WERI-Rb-1 (cell line): ENCODE data around the gene KDM6A.

ENCODE experiments used
- DNase-seq: peaks from one replicate; pipeline ENCODE4 v3.0.0-alpha.2; 2020
- H3K27ac ChIP-seq: fragments of 250-450 bp; sonication (Bioruptor Pico); 2 replicates; pipeline ENCODE4 v1.5.1; 2020; ENCODE audit warnings: mild to moderate bottlenecking, moderate library complexity
- H3K27me3 ChIP-seq: fragments of 250-450 bp; sonication (Bioruptor Pico); 2 replicates; pipeline ENCODE4 v1.5.1; 2021; ENCODE audit warnings: mild to moderate bottlenecking, low read depth, moderate library complexity; ENCODE audit not compliant: insufficient read depth, severe bottlenecking
- H3K36me3 ChIP-seq: fragments of 250-450 bp; sonication (Bioruptor Pico); 2 replicates; pipeline ENCODE4 v1.5.1; 2020; ENCODE audit warnings: mild to moderate bottlenecking, moderate library complexity
- H3K4me3 ChIP-seq: 2 replicates; pipeline ENCODE4 v1.5.1; 2011; ENCODE audit warnings: low read depth, mild to moderate bottlenecking, control low read depth, low read length
- H3K9me3 ChIP-seq: fragments of 250-450 bp; sonication (Bioruptor Pico); 2 replicates; pipeline ENCODE4 v1.5.1; 2021; ENCODE audit warnings: mild to moderate bottlenecking, moderate library complexity; ENCODE audit not compliant: severe bottlenecking
- TF ChIP-seq, protein P1 (sequence below): IDR thresholded peaks from 2 replicates; pipeline ENCODE4 v1.5.1; 2011; ENCODE audit warnings: low read depth, mild to moderate bottlenecking, control low read depth, inconsistent platforms, low read length

KDM6A gene

DNA sequence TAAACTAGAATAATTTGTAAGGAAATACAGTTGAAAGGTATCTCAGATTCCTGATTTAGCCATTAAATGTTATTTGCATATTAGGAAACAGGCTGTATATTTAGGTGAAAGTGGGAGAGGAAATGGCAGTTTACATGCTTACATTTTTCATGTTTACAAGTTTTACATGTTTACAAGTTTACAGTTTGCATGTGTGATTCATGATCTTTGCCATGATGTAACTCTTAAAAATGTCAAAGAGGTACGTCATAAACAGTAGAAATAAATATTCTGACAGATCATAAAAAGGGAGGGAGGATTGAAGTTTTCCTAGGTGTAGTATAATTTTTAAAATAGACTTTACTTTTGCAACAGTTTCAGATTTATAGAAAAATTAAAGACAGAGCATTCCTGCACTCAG lies 45.7 kb downstream of the KDM6A start:
- TF ChIP-seq, protein P1, sequence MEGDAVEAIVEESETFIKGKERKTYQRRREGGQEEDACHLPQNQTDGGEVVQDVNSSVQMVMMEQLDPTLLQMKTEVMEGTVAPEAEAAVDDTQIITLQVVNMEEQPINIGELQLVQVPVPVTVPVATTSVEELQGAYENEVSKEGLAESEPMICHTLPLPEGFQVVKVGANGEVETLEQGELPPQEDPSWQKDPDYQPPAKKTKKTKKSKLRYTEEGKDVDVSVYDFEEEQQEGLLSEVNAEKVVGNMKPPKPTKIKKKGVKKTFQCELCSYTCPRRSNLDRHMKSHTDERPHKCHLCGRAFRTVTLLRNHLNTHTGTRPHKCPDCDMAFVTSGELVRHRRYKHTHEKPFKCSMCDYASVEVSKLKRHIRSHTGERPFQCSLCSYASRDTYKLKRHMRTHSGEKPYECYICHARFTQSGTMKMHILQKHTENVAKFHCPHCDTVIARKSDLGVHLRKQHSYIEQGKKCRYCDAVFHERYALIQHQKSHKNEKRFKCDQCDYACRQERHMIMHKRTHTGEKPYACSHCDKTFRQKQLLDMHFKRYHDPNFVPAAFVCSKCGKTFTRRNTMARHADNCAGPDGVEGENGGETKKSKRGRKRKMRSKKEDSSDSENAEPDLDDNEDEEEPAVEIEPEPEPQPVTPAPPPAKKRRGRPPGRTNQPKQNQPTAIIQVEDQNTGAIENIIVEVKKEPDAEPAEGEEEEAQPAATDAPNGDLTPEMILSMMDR = no peak
- H3K36me3 ChIP-seq = no peaks in the 10 kb centered on the region
- DNase-seq = no peak
- no peak overlapping the region for H3K27ac ChIP-seq
- H3K27me3 ChIP-seq = no peaks in the 10 kb centered on the region
- no peak overlapping the region for H3K4me3 ChIP-seq
- no peaks in the 10 kb centered on the region for H3K9me3 ChIP-seq

DNA sequence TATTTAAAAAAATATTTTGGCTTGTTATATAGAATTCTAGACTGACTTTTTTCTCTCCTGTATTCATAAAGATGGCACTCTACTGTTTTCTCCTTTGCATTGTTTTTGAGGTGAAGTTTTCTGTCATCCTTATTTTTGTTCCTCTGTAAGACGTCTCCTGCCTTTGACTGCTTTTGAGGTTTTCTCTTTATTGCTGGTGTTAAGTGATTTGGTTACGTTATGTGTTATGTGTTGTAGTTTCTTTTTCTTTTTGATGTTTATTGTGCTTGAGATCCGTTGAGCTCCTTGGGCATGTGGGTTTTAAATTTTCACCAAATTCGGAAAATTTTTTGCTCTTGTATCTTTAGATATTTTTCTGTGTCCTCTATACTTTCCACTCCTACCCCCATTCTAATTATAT lies 50.0 kb downstream of the KDM6A start:
- no peaks in the 10 kb centered on the region for H3K36me3 ChIP-seq
- no peaks in the 10 kb centered on the region for H3K27me3 ChIP-seq
- no peak overlapping the region for H3K4me3 ChIP-seq
- no peaks in the 10 kb centered on the region for H3K9me3 ChIP-seq
- no peak overlapping the region for H3K27ac ChIP-seq
- TF ChIP-seq, protein P1 = no peak
- DNase-seq = no peak

- TF ChIP-seq, protein P1 = no peak
These were observed 54.4 kb downstream of the KDM6A start for GRCh38 chrX:44927398-44927797.

DNA sequence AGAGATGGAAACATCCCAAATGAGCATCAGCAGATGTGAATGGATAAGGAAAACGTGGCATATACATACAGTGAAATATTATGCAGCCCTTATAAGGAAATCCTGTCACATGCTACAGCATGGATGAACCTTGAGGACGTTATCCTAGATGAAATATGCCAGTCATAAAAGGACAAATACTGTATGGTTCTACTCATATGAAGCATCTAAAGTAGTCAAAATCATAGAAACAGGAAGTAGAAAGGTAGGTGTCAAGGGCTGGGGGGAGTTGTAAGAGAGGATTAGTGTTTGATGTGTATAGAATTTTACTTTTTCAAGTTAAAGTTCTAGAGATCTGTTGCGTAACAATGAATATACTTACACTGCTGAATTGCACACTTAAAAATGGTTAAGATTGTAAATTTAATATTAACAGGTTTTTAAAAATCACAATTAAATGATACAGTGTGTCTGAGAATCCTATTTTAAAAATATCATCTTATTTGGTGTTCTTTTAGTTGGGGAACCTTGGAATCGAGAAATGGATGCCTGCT lies 58.5 kb downstream of the KDM6A start:
- TF ChIP-seq, protein P1 = no peak
- no peak for DNase-seq
- Histone ChIP-seq H3K27ac (no peak overlapping the region), H3K4me3 (no peak overlapping the region), H3K9me3 (no peaks in the 10 kb centered on the region), H3K36me3 (no peaks in the 10 kb centered on the region), H3K27me3 (no peaks in the 10 kb centered on the region)

More at GRCh38 chrX:44927398-44927797, 54.4 kb downstream of the KDM6A start:
- H3K4me3 ChIP-seq = no peak overlapping the region
- no peaks in the 10 kb centered on the region for H3K36me3 ChIP-seq
- no peak for DNase-seq
- H3K27ac ChIP-seq = no peak overlapping the region
- no peaks in the 10 kb centered on the region for H3K9me3 ChIP-seq
- H3K27me3 ChIP-seq = no peaks in the 10 kb centered on the region

GRCh38 chrX:44935172-44935571 lies 62.2 kb downstream of the KDM6A start:
- no peak for DNase-seq
- no peak overlapping the region for H3K4me3 ChIP-seq
- no peaks in the 10 kb centered on the region for H3K9me3 ChIP-seq
- no peak overlapping the region for H3K27ac ChIP-seq
- TF ChIP-seq, protein P1 = no peak
- no peaks in the 10 kb centered on the region for H3K36me3 ChIP-seq
- no peaks in the 10 kb centered on the region for H3K27me3 ChIP-seq

DNA sequence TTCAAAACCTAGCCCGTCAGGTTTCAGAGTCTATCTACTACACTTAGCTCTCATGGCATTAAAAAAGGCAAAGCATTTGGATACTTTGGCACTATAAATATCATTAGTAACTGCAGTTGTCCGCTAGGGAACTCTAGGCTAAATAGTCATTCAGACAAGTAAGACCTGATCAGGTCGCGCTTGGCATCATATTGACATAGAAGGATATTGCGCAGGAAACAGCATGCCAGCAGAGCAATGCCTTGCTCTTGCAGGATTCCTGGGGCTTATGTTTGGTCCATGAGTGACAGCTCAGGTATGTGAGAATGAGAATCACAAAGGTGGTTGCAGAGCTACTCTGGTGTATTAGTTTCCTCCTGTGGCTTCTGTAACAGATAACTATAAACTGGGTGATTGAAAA lies 62.7 kb downstream of the KDM6A start:
- no peak for DNase-seq
- TF ChIP-seq, protein P1 = no peak
- Histone ChIP-seq H3K9me3 (no peaks in the 10 kb centered on the region), H3K27me3 (no peaks in the 10 kb centered on the region), H3K36me3 (no peaks in the 10 kb centered on the region), H3K27ac (no peak overlapping the region), H3K4me3 (no peak overlapping the region)
